Astrocyte (in vitro differentiated cells and primary cell): ENCODE data around the gene STARD13.

Source experiments
- CTCF ChIP-seq: IDR thresholded peaks from 2 replicates; pipeline ENCODE4 v1.5.1; 2011; ENCODE audit warnings: low read depth, mild to moderate bottlenecking, inconsistent platforms, low read length, moderate library complexity; ENCODE audit not compliant: insufficient read depth
- EZH2 ChIP-seq: IDR thresholded peaks from 2 replicates; pipeline ENCODE4 v1.6.1; 2012; ENCODE audit warnings: mild to moderate bottlenecking, low read length, inconsistent platforms; ENCODE audit not compliant: insufficient read depth

GRCh38 chr13:33202644-33203169 is 82.8 kb downstream of the STARD13 start:
- TF ChIP-seq CTCF: no peak
- TF ChIP-seq EZH2: no peak
